Amniotic stem cell (primary cell): ENCODE measurements around the gene PSMB4.
A peak's percentile ranks its signal among the peaks of the same experiment; 100 is the strongest.
"Not testable (repeated sequence)": the region's sequence is repeated elsewhere in the genome, so short reads cannot be mapped to it uniquely, and the experiment has no call there.

ENCODE experiments used
- DNase-seq: peaks from one replicate; lab custom pipeline; 2025; lab: John Stamatoyannopoulos, UW

PSMB4 gene

DNA sequence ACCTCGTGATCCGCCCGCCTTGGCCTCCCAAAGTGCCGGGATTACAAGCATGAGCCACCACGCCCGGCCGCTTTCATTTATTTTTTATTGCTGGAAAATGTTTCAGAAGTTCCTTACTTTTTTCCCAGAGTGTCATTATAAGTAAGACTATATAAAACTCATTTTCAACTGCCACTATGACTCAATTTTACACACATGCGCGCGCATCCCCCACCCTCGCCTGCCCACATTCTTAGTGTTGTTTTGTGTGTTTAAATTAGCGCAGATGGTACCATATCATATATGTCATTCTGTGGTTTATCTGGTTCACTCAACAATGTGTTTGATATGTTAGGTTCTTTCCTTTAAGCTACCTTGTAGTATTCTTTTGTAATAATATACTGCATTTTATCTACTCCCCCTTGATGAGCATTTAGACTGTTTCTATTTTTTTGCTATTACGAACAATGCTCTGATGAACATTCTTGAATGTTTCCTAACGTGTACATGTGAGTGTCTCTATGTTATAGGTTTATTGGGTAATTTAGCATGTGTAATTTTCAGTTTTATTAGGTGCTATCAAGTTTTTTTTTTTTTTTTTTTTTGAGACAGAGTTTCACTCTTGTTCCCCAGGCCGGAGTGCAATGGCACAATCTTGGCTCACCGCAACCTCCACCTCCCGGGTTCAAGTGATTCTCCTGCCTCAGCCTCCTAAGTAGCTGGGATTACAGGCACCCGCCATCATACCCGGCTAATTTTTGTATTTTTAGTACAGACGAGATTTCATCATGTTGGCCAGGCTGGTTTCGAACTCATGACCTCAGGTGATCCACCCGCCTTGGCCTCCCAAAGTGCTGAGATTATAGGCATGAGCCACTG, 8.9 kb upstream of the PSMB4 start:
- not testable (repeated sequence) for DNase-seq

DNA sequence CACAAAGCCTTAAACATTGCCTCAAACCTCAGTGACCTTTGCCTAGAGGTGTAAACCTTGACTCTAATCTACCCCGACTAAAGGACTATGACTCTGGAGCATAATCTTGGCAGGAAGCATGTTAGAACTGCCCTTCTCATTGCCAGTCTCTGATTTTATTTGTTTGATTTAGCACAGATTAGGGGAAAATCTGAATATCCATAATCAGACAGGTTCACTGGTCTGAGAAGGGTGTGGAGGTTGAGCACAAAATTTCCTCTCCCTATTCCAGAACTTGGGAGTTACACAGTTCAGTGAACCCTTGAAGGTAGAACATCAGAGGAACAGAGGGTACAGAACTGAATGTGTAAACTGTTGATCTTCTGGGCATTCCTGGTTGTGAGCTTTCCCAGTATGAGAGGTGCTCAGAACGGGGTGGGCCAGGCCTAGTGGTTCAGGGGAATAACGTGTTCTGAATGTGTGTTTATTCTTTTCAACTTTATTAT, 8.3 kb upstream of the PSMB4 start:
- no peak for DNase-seq

DNA sequence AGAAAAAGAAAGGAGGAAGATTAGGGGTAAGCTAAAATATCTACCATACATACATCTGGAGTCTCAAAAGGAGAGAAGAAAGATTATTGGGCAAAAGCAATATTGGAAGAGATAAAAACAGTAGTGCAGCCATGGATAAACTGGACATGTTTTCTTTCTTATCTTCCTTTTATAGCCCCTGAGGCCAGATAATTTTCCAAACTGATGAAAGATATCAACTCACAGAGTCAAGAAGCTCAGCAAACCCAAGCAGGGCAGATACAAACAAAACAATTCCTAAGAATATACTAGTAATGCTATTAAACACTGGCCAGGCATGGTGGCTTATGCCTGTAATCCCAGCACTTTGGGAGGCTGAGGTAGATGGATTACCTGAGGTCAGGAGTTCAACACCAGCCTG, 5.8 kb upstream of the PSMB4 start:
- no peak for DNase-seq

DNA sequence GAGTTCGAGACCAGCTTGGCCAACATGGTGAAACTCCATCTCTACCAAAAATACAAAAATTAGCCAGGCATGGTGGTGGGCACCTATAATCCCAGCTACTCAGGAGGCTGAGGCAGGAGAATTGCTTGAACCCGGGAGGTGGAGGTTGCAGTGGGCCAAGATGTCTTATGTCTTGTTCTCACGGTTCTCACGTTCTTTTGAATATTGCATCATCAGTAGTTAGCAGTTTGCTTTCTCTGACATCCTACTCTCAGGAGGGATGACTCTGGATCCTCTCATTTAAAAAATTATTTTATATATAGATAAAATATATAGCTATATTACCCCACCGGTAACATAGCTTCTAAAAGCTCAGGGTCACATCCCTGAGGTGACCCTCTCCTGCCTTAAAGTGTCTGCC, 3.1 kb upstream of the PSMB4 start:
- DNase-seq, result not testable (repeated sequence)

DNA sequence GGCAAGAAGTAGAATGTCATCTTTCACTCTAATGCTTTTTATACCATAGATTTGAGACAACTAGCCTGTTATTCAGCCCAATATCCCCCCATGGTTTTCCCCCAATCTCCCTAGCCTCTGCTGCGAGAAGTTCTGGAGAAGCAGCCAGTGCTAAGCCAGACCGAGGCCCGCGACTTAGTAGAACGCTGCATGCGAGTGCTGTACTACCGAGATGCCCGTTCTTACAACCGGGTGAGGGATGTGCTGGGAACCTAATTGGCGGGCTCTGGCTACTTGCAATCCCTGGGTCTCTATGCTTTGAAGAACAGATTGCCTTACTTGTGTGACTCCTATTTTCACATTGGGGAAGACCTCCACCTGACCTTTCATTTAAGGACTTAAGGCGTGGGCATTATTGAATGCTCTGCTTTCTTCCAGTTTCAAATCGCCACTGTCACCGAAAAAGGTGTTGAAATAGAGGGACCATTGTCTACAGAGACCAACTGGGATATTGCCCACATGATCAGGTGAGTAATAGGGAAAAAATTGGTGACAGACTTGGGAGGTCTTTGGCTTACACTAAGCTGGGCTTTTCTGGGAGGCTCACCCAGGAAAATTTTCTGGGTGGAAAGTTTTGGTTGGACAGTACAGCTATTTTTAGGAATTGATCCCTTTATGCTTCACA, 1.9 kb downstream of the PSMB4 start:
- no peak for DNase-seq

DNA sequence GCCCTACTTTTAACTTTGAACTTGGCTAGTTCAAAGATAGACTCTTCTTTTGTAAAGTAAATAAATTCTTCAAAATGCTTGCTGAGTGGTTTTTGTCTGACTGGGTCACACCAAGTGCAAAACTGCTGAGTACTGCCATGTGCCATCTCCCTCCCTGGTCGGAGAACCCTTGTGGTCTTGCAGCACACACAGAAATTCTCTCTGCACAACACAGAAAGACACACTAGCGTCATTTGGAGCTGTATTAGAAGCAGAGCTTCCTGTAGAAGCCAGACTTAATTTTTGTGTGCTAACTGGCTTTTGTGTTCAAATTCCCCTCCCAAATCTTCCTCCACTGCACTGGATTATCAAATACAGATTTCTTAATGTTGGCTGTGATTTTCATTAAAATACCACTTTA, 2.5 kb downstream of the PSMB4 start:
- DNase-seq, result no peak

DNA sequence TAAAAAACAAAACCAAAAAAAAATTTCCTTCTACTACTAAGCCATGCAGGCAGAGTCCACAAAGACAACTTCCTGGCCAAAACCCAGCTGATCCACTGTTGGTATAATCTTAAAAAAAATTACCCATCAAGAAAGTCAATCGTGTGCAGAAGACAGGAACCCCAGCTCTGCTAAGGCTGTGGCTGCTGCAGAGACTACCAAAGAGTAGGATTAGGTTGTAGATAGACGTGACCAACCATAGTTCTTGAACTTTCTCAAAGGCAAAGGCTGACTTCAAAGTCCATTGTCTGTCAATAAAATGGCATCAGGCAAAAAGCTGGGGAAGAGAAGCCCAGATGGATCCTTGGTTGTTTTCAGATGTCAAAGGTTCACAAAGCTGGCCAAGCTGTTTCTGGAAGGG, 3.4 kb downstream of the PSMB4 start:
- no peak for DNase-seq

DNA sequence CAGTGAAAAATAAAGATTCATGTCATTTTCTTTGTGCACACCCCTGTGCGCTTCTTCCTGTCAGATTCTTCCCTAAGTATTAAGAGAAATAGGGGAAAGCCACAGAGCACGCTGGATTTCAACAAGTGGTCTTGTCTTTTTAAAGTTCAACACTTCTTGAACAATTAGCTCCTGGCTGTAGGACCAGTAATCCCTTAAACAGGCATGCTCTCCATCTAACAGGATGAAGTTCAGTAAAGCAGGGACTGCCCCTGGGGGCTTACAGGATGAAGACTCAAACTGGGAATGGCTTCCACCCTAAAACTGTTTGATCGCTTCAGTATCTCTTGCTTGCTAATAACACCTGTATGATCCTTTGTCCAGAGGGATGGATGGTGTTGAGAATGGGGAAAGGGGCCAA, 4.2 kb downstream of the PSMB4 start:
- DNase-seq, result no peak

DNA sequence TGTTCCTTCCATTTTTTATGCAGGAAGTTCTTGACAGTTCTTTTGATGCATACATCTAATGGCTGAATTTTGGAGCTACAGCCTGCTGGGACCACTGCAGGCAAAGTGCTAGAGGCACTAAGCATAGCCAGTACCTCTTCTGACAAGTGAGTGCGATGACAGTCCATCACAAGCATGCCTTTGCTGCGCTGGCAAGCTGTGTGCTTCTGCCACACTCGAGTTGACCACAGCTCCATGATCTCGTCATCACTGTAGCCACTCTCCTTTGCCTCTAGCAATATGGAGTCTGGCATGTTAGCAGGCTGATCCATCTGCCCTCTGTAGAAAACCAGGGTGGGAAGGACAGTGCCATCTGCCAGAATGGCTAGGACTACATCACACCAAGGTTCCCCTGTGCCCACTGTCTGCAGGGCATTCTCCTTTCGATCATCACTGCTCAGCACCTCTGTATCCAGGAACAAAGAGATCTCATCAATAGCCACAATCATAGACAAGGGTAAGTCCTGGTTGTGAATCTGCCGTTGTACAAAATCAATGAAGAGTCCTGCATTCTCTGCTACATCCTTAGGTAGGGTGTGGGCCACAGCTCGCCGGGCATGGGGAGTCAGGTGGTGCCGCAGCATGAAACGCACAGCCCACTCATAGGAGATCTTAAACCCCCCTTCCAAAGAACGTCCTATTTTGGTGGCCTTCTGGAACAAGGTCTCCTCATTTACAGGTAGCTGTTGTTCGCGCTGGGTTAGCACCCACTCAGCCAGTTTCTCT, 6.0 kb downstream of the PSMB4 start:
- DNase-seq, result no peak

DNA sequence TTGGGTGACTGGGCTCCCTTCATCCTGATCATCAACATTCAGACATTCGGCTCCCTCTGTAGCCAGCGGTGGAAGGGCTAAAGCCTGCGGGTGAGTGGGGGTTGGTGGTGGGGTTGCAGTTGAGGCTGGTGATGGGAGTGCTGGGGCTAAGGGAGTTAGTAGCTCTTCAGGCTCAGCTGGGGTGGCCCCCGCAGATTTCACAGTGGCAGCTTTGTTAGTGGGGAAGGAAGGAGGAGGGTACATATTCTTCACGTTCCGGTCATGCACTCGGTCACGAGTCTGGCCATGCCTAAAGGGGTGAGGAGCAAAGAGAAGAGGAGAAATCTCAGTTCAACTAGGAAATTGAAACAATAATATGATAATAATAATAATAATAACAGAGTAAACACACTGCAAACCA, 6.8 kb downstream of the PSMB4 start:
- DNase-seq, result no peak

DNA sequence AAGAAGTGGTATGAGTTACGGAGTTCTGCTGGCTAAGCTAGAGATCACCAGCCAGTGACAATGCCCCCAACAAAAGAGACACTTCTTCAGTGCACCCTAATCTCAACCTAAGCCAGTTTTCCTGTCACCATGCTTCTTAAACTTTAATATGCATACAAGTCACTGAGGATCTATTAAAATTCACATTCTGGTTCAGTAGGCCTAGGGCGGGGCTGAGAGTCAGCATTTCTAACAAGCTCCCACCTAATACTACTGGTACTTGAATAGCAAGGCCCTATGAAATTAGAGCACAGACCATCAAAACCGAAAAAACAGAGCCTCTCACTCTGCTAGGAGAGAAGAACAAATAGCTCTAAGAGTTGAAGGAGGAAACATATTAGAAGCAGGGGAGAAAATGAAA, 7.9 kb downstream of the PSMB4 start:
- no peak for DNase-seq

DNA sequence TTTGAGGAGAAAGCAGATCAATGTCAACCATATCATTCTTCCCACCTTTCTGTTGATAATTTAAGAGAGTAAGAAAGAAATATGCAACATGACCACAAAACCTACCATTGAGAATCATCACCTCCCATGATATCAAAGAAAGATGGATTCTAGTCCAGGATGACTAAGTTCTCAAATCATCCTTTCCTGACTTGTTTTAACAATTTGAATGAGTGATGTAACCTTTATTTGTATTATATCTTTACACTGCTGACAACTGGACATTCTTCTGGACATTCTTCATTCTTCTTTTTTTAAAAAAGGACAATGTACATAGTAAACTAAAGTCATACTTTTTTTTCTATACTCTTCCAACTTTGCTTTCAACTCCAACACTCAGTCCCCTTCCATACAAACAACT, 9.5 kb downstream of the PSMB4 start:
- DNase-seq, result no peak

DNA sequence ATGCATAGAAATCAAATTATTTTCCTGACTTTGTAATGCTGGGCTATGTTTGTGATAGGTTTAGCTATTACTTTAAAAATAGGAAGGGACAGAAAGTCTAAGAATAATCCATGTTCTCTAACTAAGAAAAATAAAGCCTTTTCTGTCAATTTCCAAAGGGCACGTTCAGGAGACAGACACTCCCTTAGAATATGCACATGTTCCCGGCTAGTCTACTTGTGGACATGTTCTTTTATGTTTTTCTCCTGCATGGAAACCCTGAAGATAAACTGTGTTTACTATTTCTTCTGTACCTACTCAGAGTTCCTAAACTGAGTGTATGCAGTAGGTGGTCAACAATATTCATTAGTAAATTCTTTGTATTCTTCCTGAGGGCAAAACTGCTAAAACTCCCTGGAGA, 12.5 kb downstream of the PSMB4 start:
- no peak for DNase-seq

DNA sequence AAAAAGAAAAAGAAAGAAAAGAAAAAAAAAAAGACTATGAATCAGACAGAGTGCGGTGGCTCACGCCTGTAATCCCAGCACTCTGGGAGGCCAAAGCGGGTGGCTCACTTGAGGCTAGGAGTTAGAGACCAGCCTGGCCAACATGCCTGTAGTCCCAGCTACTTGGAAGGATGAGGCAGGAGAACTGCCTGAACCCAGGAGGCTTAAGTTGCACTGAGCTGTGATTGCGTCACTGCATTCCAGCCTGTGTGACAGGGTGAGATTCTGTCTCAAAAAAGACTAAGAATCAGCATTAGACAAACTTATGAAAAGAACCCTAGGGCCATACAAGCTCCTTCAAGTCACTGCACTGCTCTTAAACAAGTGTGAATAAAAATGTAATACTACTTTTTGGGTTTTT, 16.9 kb downstream of the PSMB4 start:
- peak; percentile 29 for DNase-seq

DNA sequence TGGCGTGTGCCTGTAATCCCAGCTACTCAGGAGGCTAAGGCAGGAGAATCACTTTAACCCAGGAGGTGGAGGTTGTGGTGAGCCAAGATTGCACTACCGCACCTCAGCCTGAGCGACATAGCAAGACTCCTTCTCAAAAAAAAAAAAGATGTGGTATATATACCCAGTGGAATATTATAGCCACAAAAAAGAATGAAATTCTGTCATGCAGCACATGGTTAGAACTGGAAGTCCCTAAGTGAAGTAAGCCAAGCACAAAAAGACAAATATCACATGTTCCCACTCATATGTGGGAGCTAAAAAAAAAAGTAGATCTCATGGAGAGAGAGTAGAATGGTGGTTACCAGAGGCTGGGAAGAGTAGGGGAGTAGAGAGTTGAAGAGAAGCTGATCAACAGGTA, 18.7 kb downstream of the PSMB4 start:
- no peak for DNase-seq

DNA sequence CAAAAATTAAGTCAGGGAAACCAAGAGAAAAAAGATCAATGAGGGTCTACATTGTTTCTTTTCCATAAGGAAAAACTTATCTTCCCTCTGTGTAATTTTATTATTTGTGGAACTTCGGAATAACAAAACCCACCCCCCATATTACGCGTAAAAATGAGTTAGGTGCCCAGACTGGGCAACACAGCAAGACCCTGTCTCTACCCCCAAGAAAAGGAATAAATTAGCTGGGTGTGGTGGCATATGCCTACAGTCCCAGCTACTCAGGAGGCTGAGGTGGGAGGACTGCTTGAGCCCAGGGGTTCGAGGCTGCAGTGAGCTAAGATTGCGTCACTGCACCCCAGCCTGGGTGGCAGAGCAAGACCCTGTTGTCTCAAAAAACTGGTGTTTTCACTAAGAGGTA, 20.4 kb downstream of the PSMB4 start:
- no peak for DNase-seq

DNA sequence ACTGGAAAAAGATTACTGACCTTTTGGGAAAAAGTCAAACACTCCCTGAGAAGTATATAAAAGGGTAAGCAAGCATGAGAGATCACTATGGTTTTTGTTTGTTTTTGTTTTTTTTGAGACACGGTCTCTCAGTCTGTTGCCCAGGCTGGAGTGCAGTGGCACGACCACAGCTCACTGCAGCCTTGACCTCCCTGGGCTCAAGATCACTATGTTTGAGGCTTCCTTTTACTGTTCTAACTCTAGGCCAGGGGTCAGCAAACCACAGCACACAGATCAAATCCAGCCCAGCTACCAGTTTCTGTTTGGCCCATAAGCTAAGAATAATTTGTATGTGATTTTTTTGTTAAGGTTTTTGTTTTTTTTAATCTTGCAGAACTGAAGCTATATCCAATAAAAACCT, 25.7 kb downstream of the PSMB4 start:
- no peak for DNase-seq

DNA sequence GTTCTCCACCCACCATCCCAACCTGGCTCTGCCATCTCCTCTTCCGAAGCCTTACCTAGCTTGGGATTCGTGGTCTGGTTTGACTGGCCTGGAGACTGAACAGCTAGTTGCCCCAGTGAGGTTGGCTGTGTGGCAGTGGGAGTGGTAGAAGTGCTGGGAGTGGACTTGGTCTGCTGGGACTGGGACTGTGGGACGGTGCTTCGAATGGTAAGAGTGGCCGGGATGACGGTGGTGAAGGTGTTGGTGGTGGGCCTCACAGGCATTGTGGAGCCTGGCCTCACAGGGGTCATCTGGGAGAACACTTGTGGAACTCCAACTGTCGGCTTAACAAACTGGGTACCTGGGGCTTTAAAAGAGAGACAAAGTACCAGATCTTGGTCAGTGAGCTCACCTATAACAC, 28.7 kb downstream of the PSMB4 start:
- no peak for DNase-seq

DNA sequence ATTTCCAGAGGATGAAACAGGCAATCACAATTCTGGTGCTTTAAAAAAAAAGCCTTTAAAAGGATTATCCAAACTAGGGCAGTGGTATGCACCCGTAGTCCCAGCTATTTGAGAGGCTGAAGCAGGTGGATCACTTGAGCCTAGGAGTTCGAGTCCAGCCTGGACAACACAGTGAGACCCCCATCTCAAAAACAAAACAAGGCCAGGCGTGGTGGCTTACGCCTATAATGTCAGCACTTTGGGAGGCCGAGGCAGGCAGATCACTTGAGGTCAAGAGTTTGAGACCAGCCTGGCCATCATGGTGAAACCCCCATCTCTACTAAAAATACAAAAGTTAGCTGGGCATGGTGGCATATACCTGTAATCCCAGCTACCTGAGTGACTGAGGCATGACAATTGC, 34.5 kb downstream of the PSMB4 start:
- not testable (repeated sequence) for DNase-seq

DNA sequence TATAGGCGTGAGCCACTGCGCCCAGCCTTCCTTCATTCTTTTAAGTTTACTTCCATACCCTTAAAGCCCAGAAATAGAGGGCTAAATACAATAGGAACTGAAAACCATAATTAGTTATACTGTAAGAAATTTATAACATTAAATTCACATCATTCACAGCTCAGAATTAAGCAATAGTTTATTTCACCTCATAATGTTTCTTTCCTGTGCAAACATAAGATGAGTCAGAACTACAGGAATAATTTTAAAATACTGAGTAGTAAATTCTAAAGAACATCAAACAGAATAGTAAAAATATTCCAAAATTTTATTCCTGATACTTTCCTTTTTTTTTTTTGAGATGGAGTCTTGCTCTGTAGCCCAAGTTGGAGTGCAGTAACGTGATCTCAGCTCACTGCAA, 35.8 kb downstream of the PSMB4 start:
- no peak for DNase-seq

DNA sequence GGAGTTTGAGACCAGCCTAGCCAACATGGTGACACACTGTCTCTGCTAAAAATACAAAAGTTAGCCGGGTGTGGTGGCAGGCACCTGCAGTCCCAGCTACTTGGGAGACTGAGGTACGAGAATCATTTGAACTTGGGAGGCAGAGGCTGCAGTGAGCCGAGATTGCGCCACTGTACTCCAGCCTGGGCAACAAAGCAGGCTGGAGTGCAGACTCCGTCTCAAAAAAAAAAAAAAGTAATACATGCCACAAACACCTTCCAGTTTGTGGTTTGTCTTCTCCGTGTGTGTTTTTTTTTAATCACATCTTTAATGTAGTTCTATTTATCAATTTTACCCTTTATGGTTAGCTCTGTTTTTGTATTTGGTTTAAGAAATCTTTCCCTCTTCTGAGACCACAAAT, 37.6 kb downstream of the PSMB4 start:
- no peak for DNase-seq

DNA sequence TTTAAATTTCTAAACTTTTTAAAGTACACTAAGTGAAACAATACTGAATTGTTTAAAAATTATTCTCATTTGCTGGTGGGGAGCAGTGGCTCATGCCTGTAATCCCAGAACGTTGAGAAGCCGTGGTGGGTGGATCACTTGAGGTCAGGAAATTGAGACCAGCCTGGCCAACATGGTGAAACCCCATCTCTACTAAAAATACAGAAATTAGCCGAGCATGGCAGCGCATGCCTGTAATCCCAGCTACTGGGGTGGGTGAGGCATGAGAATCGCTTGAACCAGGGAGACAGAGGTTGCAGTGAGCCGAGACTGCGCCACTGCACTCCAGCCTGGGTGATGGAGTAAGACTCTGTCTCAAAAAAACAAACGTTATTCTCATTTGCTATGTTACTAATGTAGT, 38.0 kb downstream of the PSMB4 start:
- DNase-seq, result not testable (repeated sequence)
